ENCODE data around the gene PTPRH. TPM values are rescaled to one million over a fixed set of nuclear protein-coding genes. Genes with fewer than 3 reads are reported as not detected.

PTPRH gene
- total RNA-seq, 1 donor from 2014 or later: 0.30 TPM

DNA sequence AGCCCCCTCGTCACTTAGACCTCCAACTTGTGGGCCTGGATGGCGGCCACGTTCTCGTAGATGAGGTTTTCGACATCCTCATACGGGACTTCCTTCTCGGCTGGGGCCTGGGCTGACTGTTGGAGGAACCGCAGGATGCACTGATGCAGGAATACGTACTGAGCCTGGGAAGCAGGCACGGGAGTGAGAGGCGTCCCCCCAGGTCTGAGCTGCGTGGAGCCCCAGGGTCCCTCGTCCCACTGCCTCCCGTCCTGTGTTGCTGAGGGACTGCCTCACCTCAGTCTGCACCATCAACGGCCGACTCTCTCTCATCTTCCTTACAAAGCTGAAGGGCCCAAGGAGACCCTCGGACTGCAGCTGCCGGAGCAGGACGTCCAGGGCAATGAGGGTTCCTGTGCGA is 27.6 kb downstream of the PTPRH start:
- ATAC-seq: no peak
- H3K4me1 ChIP-seq: peaks cover 16% of the 10 kb centered on the region
- H3K9me3 ChIP-seq: no peaks in the 10 kb centered on the region
- H3K36me3 ChIP-seq: no peaks in the 10 kb centered on the region
- intact Hi-C loops (cut with DNase I): no loop called here
- H3K4me3 ChIP-seq: no peak overlapping the region
- TF ChIP-seq, protein P1, sequence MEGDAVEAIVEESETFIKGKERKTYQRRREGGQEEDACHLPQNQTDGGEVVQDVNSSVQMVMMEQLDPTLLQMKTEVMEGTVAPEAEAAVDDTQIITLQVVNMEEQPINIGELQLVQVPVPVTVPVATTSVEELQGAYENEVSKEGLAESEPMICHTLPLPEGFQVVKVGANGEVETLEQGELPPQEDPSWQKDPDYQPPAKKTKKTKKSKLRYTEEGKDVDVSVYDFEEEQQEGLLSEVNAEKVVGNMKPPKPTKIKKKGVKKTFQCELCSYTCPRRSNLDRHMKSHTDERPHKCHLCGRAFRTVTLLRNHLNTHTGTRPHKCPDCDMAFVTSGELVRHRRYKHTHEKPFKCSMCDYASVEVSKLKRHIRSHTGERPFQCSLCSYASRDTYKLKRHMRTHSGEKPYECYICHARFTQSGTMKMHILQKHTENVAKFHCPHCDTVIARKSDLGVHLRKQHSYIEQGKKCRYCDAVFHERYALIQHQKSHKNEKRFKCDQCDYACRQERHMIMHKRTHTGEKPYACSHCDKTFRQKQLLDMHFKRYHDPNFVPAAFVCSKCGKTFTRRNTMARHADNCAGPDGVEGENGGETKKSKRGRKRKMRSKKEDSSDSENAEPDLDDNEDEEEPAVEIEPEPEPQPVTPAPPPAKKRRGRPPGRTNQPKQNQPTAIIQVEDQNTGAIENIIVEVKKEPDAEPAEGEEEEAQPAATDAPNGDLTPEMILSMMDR (IDR thresholded peaks at IDR 0.05): no peak
- H3K27me3 ChIP-seq (ENCODE audit: low read depth): peaks cover 72% of the 10 kb centered on the region
- no peak overlapping the region for H3K27ac ChIP-seq
- no peak for DNase-seq

DNA sequence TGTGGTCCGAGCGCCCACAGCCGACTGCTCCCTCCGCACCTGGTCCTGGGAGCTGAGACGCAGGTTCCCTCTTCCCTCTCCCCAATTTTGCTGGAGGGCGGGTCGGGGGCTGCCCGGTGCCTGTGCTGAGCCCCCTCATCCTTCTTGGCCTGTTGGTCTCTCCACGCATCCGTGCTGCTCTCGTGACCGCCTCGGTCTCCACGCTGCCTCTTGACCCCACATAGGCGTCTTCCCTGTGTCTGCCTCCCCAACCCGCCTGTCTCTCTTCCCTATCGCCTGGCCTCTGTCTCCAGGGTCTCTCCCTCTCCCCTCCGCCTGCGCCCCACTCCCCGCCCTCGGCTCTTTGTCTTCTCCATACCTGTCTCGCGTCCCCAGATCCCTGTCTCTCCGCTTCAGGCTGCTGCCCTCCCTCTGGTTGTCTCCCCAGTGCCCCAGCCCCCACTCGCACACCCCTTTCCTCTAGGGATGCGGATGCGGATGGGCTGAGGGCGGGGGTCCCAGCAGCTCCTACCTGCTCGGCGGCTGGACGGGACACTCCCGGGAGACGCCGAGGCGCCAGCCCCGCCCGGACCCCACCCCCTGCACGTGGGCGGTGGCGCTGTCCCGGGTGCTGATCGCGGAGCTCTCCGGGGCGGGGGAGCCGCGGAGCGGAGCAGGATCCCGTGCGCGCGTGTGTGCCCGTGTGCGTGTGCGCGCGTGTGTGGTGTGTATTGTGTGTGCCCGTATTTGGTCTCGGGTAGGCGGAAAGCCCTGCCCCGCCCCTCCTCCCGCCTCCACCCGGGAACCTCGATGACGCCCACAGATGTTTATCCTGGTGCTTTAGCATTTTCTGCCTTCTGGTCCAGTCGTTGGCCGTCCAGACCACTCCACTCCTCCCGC is 29.5 kb downstream of the PTPRH start, which contains the start of gene SYT5:
TSS of gene SYT5 (minus strand) at position 684 of the 879 bp plus-strand sequence. CDS start 1,248 bp downstream, outside the sequence.
- ATAC-seq (peak; percentile 72 to 80), DNase-seq (no peak)
- H3K4me3 ChIP-seq: peak within 1 kb of the TSS; percentile 31
- H3K36me3 ChIP-seq: no peaks in the 10 kb centered on the region
- no peaks in the 10 kb centered on the region for H3K9me3 ChIP-seq
- TF ChIP-seq, protein P1 (IDR thresholded peaks at IDR 0.05): no peak
- H3K27ac ChIP-seq: no peak within 1 kb of the TSS
- peaks cover 91% of the 10 kb centered on the region for H3K27me3 ChIP-seq (ENCODE audit: low read depth)
- intact Hi-C loops (cut with DNase I): no loop called here
- peaks cover 16% of the 10 kb centered on the region for H3K4me1 ChIP-seq

DNA sequence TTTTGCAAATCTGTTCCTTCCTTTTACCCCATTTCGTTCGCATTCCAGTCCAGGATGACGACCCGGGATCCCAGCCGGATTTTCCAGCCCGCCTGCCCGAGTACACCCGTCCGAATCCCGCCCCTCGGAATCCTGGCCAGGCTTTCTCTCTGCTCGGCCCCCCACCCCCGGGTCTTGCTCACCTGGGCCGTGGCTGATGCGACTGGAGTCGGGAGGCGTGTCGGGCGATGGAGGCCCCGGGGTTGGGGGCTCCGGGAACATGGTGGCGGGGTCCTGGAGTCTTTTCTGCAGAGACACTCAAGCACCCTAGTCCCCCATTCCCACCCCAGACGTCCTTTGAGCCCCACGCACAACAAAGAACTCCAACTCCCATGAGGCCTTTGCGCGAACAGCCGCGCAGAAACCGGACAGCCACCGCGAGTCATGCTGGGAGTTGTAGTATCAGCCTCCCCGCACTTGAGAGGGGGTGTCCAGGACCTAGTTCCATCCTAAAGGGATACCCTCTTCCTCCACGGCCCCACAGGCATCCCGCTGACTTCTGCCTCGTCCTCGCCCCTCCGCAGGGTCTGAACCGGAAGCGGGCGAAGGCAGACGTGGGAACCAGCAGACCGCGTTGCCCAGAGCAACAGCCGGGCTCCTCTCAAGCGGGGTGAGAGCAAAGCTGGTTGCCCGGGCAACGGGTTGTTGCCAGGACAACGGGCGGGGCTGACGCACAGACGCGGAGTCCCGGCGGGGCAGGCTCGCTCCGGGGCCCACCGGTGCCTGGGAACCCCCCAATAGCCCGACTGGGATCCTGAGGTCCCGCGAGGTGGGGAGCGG is 30.3 kb downstream of the PTPRH start:
- Histone ChIP-seq H3K27ac (no peak overlapping the region), H3K4me3 (peak overlapping the region; percentile 31), H3K9me3 (no peaks in the 10 kb centered on the region), H3K4me1 (peaks cover 16% of the 10 kb centered on the region), H3K36me3 (no peaks in the 10 kb centered on the region), H3K27me3 (ENCODE audit: low read depth) (peaks cover 94% of the 10 kb centered on the region)
- TF ChIP-seq, protein P1 (IDR thresholded peaks at IDR 0.05): no peak
- intact Hi-C loops (cut with DNase I): no loop called here
- DNase-seq (peak; percentile 76), ATAC-seq (peak; percentile 56 to 69)

DNA sequence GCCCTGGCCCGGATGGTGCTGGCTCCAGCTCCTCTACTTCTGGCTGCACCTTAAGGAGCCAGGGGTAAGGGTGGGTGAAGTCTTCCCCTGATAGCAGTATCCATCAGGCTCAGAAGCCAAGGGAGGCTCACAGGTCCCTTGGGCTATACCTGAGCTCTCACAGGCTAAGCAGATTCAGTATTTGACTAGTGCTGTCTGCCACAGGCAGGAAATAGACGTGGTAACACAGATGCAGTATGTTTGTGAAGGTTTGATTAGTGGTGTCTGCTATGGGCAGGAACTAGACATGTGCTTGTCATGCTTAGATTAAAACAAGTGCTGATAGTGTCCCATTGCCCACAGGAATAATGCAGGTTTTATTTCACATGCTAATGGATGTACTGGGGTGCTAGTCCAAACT is 33.2 kb downstream of the PTPRH start:
- H3K9me3 ChIP-seq: no peaks in the 10 kb centered on the region
- H3K36me3 ChIP-seq: no peaks in the 10 kb centered on the region
- H3K27me3 ChIP-seq (ENCODE audit: low read depth): peaks cover 98% of the 10 kb centered on the region
- H3K27ac ChIP-seq: no peak overlapping the region
- DNase-seq (no peak), ATAC-seq (no peak)
- intact Hi-C loops (cut with DNase I): no loop called here
- no peak overlapping the region for H3K4me3 ChIP-seq
- peaks cover 22% of the 10 kb centered on the region for H3K4me1 ChIP-seq
- TF ChIP-seq, protein P1 (IDR thresholded peaks at IDR 0.05): no peak

DNA sequence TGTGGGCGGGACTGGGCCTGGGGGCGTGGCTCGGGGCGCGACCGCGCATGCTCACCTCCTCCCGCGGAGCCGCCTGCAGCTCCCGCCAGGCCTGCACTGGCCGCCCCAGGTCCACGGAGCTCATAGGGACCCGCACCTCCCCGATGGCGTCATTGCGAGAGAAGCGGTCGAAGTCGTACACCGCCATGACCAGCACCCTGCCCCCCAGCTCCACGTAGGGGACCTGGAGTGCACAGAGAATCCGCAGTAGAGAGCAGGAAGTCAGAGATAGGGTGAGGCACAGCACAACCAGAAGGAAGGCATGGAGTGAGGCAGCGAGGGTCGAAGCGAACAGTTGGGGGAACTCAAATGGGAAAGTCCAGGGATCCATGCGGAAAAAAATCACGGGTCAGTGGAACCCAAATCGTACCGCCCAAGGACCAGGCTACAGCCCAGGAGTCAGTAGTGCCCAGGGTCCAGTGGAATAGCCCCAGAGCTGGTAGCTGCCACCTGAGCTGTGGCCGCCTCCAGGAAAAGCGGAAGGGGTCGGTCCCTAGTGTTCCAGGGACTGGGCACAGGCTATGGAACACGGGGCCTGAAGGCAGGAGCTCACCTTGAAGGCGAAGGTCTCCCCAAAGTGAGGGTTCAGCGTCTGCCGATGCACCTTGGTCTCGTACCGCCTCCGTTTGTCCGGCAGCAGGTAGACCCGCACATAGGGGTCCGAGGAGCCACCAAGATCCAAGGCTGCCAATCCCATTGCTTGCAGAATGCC is 34.0 kb downstream of the PTPRH start:
- TF ChIP-seq, protein P1 (IDR thresholded peaks at IDR 0.05): no peak
- no peaks in the 10 kb centered on the region for H3K36me3 ChIP-seq
- peaks cover 97% of the 10 kb centered on the region for H3K27me3 ChIP-seq (ENCODE audit: low read depth)
- no peaks in the 10 kb centered on the region for H3K9me3 ChIP-seq
- no peak overlapping the region for H3K27ac ChIP-seq
- DNase-seq: no peak
- peaks cover 22% of the 10 kb centered on the region for H3K4me1 ChIP-seq
- ATAC-seq: no peak
- intact Hi-C loops (cut with DNase I): no loop called here
- H3K4me3 ChIP-seq: no peak overlapping the region

Data from lower lobe of right lung (tissue), 2 donors.